Activated CD8-positive, alpha-beta memory T cell treated with anti-CD3 and anti-CD28 coated beads, Interleukin-2, amount 50 U/mL, for 24 hours (primary cell): Measurements from ENCODE around the gene MRPL39.
A peak's percentile ranks its signal among the peaks of the same experiment; 100 is the strongest.

ENCODE experiments used
- DNase-seq: peaks from one replicate; pipeline ENCODE4 v3.0.0-alpha.2; 2020; ENCODE audit errors: extremely low read depth

The MRPL39 gene

GRCh38 chr21:25568246-25568645, 39.0 kb downstream of the MRPL39 start:
- DNase-seq = no peak

DNA sequence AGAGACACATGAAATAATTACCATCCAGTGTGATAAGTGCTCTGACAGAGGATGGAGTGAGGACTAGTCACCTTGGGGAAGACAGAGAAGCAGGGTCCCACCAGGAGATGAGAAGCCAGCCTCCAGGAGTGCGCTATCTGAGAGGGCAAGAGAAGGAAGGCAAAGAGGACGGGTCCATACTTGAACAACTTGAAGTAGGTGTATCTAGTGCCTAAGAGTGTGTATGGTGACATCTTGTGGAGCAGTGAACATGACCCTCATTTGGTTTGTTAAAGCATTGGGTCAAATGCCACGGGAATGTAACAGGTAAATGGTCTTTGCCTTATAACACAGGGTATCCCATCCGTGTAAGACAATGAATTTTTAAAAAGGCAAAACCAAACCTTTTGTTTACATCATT, 39.8 kb downstream of the MRPL39 start:
- DNase-seq = no peak

- no peak for DNase-seq
Observed at GRCh38 chr21:25566645-25567044, 40.6 kb downstream of the MRPL39 start.

GRCh38 chr21:25565272-25566211, 41.7 kb downstream of the MRPL39 start:
- DNase-seq = no peak

- DNase-seq = no peak
Observed at GRCh38 chr21:25564349-25564948, 42.8 kb downstream of the MRPL39 start.

DNA sequence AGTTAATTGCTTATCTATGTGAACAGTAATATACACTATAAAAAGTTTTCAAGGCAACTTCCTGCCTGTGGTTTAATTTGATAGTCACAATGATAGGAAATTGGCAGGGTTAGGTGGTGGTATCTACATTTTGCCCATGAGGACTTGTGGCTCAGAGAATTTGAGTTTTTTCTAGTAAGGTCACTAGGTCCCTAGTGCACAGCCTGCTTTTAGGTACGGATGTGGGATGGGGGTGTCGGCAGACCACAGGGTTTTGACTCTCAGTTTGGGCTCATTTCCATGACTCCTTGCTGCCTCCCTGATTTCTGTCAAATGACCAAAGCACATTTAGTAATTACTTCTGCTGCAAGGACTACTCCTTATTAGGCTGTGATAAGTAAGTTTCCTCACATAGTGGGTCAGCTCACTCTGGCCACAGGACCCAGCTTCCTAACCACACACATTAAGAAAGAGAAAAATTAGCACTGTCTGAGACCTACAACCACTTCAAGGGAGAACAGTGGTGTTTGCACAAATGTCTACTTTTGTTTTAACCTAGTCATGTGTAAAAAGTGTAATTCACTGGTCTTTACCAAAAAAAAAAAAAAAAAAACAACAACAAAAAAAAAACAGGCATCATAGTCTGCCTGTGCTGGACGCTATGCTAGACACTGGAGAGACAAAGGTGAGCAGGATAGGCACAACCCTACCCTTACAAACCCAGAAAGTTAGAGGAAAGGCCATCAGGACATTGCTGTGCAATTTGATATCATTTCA, 43.7 kb downstream of the MRPL39 start:
- no peak for DNase-seq

DNA sequence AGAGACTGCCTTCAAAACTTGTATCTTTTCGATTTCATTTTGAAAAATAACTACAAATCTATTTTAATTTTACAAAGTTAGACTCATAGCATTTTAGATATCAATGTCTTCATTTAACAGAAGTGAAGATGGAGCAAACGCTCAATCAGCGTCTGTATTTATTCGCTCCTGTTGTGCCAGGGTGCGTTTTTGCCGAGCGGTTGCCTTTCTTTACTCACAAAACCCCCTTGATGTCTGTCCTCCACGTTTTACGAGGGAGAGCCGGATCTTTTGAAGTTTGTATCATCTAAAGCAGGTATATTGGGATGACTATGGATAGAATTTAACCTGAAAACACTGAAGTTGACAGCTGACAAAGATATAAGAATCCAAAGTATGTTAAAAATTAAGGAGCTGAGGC, 44.6 kb downstream of the MRPL39 start:
- no peak for DNase-seq

GRCh38 chr21:25561668-25562641, 45.3 kb downstream of the MRPL39 start:
- peak; percentile 61 for DNase-seq

DNA sequence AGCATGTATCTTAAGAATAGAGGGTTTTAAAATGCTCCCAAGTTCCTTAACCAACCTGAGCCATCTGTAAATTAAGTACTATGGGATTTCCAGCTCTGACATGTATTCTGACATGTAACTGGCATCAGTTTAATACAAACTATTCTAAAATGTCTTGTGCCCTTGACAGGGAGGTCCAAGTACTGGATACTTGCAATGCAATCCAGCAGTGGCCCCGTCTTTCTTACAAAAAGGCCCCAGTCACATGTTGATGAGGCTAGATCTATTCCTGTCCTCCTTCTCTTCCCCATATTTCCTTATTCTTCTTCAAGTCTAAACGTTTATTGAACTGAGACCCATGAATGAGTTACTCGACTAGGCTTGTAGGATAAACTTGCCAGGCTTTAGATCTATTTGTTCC, 46.4 kb downstream of the MRPL39 start:
- no peak for DNase-seq

- DNase-seq = no peak
Observed at GRCh38 chr21:25560271-25560685, 47.0 kb downstream of the MRPL39 start.

- DNase-seq = no peak
Observed at GRCh38 chr21:25559746-25560145, 47.5 kb downstream of the MRPL39 start.

DNA sequence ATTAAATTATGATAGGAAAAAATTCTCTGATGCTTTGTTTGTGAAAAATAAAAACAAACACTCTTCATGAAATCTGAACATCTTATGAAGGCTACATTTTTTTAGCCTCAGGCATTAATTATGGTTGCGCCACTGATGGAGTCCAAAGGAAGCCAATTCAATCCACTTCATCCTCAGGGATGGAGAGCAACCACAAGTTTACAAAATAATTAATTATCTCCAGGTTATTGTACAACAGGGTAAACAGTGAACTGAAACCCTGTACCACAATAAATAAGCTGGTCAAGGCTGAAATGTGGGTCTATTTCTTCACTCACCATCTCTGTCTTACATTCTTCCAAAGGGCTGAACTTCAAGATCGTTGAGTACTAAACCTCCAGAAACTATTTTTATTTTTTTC, 49.2 kb downstream of the MRPL39 start:
- no peak for DNase-seq

DNA sequence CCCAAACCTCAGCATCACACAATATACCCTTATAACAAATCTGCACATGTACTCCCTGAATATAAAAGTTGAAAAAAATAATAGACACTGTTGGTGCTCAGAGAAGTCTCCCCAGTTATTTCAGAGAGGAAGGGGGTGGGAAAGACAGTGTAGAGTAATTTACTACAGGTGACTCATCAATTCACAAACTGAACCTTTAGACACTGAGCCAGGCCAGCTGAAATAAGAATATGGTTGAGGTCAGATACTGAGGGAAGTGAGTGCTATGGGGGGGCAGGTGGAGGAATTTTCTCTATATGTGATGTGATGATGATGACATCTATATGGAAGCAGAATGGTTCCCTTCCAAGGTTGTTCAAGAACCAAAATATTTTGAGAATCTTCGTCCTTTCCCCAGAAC, 50.1 kb downstream of the MRPL39 start:
- no peak for DNase-seq

DNA sequence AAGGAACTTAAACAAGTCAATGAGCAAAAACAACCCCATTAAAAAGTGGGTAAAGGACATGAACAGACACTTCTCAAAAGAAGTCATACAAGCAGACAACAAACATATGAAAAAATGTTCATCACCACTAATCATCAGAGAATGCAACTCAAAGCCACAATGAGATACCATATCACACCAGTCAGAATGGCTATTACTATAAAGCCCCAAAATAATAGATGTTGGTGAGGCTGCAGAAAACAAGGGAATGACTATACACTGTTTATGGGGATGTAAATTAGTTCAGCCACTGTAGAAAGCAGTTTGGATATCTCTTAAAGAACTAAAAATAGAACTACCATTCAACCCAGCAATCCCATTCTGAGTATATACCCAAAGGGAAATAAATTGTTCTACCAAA, 51.2 kb downstream of the MRPL39 start:
- no peak for DNase-seq

DNA sequence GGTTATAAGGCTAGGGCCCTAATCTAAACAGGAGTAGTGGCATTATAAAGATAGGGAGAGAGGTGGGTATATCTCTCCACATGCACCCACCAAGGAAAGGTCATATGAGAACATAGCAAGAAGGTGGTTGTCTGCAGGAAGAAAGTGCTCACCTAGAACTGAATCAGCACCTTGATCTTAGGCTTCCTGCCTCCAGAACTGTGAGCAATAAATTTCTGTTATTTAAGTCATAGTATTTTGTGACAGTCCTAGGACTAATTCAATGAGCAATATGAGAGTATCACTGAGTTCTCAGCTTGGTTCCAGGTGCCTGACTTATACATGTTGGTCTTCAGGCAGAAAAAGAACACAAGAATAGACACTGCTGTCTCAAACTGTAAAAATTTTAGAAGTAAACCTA, 51.8 kb downstream of the MRPL39 start:
- no peak for DNase-seq

GRCh38 chr21:25552856-25553255, 54.4 kb downstream of the MRPL39 start:
- DNase-seq = no peak

GRCh38 chr21:25551569-25551968, 55.7 kb downstream of the MRPL39 start:
- no peak for DNase-seq

DNA sequence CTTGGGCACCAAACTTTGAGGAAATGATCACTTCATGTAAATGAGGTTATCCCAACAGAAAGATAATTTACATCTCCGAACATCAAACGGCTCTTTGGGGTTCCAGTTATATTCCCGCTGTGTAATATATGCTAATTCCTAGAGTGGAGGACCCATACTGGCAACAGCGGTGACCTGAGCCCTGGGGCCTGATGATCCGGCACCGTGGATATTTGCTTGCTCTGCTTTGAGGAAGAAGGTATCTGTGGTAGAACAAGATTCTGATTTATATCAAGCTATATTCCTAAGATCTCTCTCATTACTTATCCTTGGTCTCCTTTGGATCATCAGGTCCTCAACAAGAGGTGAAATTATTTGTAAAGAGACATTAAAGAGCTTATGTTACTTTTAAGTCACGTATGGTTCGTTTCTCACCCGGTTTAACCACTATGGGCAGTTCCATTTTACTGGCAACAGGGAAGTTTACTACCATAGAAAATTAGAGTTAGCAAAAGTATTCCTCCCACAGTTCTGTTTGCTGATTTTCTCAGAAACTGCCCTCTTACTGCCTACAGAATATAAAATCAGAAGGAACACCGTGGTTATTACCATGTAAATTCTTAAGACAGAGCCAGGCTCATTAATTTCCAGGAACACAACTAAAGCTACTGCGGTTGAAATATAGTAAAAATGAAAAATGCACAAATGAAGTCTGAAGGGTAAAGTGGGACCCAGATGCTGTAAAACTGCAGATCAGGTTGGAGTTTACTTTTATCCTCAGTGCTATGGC, 56.7 kb downstream of the MRPL39 start:
- DNase-seq = no peak

DNA sequence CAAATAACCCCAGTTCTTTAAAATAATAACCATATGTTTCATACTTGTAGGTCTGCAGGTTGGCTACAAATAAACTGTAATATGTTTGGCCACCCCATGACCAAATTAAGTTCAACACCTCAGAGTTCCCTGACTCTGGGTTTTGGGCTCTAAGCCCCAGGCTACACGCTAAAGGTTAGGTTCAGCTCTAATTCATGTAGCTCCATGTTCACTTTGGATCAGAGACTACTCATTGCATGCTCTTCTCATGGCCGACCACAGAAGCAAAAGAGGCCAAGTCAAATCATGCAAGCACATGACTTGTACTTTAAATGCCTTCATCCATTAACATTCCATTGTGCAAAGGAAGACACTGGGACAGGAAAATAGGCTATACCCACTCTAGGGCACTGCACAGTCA, 66.2 kb downstream of the MRPL39 start:
- DNase-seq = no peak

DNA sequence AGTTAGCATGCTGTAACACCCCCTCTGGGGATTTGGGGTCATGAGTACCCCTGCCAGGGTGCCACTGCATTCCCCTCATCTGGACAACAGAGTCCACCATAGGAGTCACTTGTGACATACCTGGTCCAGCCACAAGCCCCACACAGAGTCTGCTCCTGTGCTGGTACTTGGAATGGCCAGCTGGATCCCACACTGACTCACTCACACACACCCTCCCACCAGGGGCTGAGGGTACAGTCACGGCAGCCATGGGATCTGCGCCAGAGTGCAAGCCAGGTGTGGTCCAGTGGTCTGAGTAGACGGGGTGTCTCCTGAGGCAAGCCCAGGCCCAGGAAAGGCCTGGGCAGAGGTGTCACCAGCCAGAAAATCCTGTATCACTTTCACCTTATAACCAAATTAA, 67.7 kb downstream of the MRPL39 start:
- no peak for DNase-seq

DNA sequence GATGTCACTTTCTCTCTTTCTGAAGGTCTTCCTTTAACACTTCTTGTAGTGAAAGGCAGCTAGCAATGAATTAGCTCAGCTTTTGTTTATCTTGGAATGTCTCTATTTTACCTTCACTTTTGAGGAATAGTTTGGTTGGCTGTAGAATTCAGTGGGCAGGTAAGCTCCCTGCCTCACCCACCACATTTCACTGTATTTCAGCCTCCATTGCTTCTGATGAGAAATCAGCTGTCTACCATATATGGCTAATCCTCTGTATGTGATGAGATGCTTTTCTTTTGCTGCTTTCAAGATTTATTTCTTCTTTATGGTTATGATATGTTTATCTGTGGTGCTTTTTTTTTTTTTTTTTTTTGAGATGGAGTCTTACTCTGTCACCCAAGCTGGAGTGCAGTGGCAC, 70.1 kb downstream of the MRPL39 start:
- no peak for DNase-seq
